ENCODE data around the gene PTPRN2.
"Not testable (repeated sequence)": the region's sequence is repeated elsewhere in the genome, so short reads cannot be mapped to it uniquely, and the experiment has no call there.

GRCh38 chr7:157562522-157563398 is 1024.9 kb downstream of the PTPRN2 start:
- TF ChIP-seq MAX (IDR thresholded peaks at IDR 0.05; ENCODE audit: insufficient read depth, insufficient read length); CTCF (IDR thresholded peaks at IDR 0.05; ENCODE audit: extremely low read depth in 1 of 2, insufficient read depth in 1 of 2, low read depth in 1 of 2, low read length in 2 of 2); POLR2A (IDR thresholded peaks at IDR 0.05; ENCODE audit: low read depth, low read length); POLR2AphosphoS5 (IDR thresholded peaks at IDR 0.05; ENCODE audit: insufficient read depth, low read depth, low read length); FOS (IDR thresholded peaks at IDR 0.05; ENCODE audit: borderline replicate concordance, insufficient read depth, low read length); MYC (IDR thresholded peaks at IDR 0.05; ENCODE audit: low read depth, low read length); GATA2 (IDR thresholded peaks at IDR 0.05; ENCODE audit: insufficient read depth, insufficient read length, low read depth, low read length); EZH2 (IDR thresholded peaks at IDR 0.05; ENCODE audit: borderline replicate concordance, low read depth, low read length, severe bottlenecking): not testable (repeated sequence)

All from endothelial cell of umbilical vein (primary cell).